Stimulated activated CD8-positive, alpha-beta memory T cell treated with anti-CD3 and anti-CD28 coated beads, Interleukin-15, amount 100 ng/mL, for 1 hour (primary cell): Measurements from ENCODE around the gene KIAA0408.

Experiments used
- DNase-seq: peaks from one replicate; pipeline ENCODE4 v3.0.0-alpha.2; 2020; ENCODE audit warnings: low read depth

KIAA0408 gene

GRCh38 chr6:127459231-127459641 is at the start of gene KIAA0408:
Gene KIAA0408 (minus strand): TSS chr6:127459389. CDS start chr6:127453981, 5,408 bp downstream.
- DNase-seq = no peak

- DNase-seq = no peak
Measured at GRCh38 chr6:127506894-127507293, 47.7 kb upstream of the KIAA0408 start.

GRCh38 chr6:127503022-127503421 is 43.8 kb upstream of the KIAA0408 start:
- DNase-seq = no peak

GRCh38 chr6:127497410-127497809 is 38.2 kb upstream of the KIAA0408 start:
- DNase-seq = no peak

DNA sequence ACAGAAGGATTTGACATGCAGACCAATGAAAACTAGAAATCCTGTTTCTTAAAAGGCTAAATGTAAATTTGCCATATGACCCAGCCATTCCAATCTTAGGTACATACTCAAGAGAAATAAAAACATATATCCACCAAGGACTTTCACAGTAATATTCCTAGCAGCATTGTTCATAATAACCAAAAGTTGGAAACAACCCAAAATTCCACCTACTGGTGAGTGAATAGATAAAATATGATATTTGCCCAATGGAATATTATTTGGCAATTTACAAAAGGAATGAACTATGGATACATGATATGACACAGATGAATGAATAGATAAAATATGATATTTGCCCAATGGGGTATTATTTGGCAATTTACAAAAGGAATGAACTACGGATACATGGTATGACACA is 37.3 kb upstream of the KIAA0408 start:
- DNase-seq = no peak

GRCh38 chr6:127494240-127494767 is 35.1 kb upstream of the KIAA0408 start:
- no peak for DNase-seq

DNA sequence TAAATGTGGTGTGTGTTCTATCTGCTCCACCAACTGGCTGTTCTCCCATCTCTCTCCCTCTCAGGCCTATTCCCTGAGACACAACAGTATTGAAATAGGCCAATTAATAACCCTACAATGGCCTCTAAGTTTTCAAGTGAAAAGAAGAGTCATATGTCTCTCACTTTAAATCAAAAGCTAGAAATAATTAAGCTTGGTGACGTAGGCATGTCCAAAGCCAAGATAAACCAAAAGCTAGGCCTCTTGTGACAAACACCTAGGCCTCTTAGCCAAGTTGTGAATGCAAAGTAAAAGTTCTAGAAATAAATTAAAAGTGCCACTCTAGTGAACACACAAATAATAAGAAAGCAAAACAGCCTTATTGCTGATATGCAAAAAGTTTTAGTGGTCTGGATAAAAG is 30.1 kb upstream of the KIAA0408 start:
- no peak for DNase-seq

GRCh38 chr6:127486934-127487333 is 27.7 kb upstream of the KIAA0408 start:
- no peak for DNase-seq

- DNase-seq = no peak
Measured at GRCh38 chr6:127484212-127484863, 25.1 kb upstream of the KIAA0408 start.

GRCh38 chr6:127483399-127484055 is 24.3 kb upstream of the KIAA0408 start:
- DNase-seq = no peak

GRCh38 chr6:127482325-127482724 is 23.1 kb upstream of the KIAA0408 start:
- DNase-seq = no peak

- DNase-seq = no peak
Measured at GRCh38 chr6:127481628-127482027, 22.4 kb upstream of the KIAA0408 start.

GRCh38 chr6:127481111-127481510 is 21.9 kb upstream of the KIAA0408 start:
- DNase-seq = no peak

- no peak for DNase-seq
Measured at GRCh38 chr6:127477658-127478057, 18.5 kb upstream of the KIAA0408 start.

DNA sequence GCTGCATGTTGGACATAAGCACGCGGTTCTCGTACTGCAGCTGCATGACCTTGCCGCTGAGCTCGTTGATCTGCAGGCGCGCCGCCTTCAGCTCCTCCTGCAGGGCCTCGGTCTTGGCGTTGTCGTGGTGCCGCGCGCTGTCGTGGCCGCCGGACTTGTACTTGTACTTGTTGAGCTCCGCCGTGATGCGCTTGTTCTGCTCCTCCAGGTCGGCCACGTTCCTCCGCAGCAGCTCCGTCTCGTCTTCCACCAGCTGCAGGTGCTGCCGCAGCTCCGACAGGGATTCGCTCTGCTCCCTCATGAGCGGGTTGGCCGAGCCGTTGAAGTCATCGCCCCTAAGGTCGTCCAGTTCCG is 16.6 kb upstream of the KIAA0408 start:
- DNase-seq = no peak

- no peak for DNase-seq
Measured at GRCh38 chr6:127475135-127475822, 16.1 kb upstream of the KIAA0408 start.

DNA sequence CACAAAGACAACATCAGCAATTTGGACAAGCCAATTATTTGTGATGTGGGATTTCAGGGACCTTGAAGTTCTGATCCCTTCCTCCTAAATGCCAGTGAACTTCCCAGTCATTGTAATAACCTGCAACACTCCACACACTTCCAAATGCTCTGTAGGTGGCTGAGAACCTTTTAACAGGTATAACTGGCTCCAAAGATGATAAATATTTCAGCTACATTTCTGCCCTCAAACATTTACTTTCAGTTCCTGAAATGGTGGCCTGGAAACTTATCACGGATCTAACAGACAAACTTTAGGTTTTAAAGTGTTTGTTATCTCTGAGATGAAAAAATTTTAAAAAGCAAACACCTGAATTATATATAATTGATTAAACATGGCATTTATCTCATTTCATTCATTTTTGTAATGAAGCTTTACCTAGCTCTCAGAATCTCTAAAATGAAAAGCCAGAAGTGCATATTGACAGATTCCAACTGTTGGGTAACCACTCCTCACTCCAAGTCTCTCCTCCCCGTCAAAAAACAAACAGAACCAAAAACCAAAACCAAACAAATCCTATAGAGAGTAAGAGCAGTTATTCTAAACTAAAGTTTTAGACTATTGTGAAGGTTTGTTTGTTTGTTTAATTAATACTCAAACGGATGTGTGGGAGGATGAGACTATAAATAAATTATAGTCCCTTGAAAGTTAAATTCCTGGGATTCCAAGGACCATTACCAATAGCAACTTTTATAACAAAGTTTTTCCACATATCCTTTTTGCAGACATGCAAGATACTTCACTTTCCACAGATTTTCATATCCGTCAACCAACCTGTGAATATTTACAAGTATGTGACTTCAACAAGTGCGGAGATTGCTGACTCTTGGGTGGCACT is 12.4 kb upstream of the KIAA0408 start:
- no peak for DNase-seq

- DNase-seq = no peak
Measured at GRCh38 chr6:127468936-127469335, 9.7 kb upstream of the KIAA0408 start.

GRCh38 chr6:127466416-127466815 is 7.2 kb upstream of the KIAA0408 start:
- DNase-seq = no peak

GRCh38 chr6:127464881-127465459 is 5.8 kb upstream of the KIAA0408 start:
- peak; percentile 35 for DNase-seq

GRCh38 chr6:127464161-127464880 is 5.1 kb upstream of the KIAA0408 start:
- no peak for DNase-seq
